ENCODE measurements around the gene TP53TG5.

TP53TG5 gene

DNA sequence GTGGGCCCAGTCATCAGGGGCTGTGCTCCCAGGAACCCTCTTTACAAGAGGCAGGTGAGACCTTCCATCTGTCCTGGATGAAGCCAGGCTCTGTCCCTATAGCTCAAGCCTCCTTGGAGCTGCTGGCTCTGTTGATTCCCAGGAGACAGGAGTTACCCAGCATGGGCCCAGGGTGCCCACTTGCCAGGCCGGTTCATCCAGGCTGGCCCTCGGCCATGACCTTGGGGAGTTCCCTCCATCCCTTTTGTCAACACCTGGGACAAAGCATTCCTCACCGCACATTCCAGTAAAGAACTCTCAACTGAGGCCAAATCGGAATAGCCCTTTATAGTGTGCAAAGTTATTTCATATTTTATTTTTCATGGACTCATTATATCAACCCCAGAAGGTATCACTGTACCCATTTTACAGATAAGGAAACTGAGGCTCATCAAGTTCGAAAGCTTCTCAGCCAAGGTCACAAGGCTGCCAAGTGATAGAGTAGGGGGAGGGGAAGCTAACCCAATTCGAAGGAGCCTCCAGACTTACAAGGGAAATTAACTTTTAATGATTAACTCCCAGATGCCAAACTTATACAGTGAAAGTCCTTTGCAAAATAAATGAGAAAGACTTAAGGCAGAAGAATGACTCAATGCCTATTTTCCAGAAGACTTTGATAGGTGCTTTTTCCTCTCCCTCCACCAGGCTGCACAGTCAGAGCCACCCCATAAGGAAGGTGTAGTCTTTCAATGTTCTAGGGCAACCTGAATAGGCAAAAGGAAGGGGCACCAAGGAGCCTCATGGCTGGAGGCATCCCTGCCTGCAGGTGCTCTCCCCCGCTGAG is 48.4 kb downstream of the TP53TG5 start:
- POLR2A ChIA-PET = no interaction called here
- Histone ChIP-seq H3K27ac (ENCODE audit: extremely low read depth, low read depth, low read length) (no peak overlapping the region), H3K9me3 (ENCODE audit: control insufficient read depth, insufficient read depth, low read depth, low read length) (no peaks in the 10 kb centered on the region), H3K4me1 (ENCODE audit: control insufficient read depth, insufficient read depth, low read length) (no peaks in the 10 kb centered on the region), H3K36me3 (ENCODE audit: control insufficient read depth in 2 of 2, insufficient read depth in 1 of 2, low read length in 2 of 2) (peaks cover 4 to 59% of the 10 kb centered on the region in 2 experiments; a peak in 2 of 3 replicates), H3K4me3 (ENCODE audit: low read depth, low read length) (no peak overlapping the region)
- CTCF ChIA-PET = interaction anchor here (0.5 kb wide), 1 partner anchor 642 kb away, joined by 3 read pairs; the partner anchor contains the start of gene ZNF335
- no peak for TF ChIP-seq ZNF654 (tag by site-specific recombination; IDR thresholded peaks at IDR 0.05; ENCODE audit: low read depth)
- TF ChIP-seq IKZF3 (tag by site-specific recombination; IDR thresholded peaks at IDR 0.05) = no peak
- TF ChIP-seq, protein P1, sequence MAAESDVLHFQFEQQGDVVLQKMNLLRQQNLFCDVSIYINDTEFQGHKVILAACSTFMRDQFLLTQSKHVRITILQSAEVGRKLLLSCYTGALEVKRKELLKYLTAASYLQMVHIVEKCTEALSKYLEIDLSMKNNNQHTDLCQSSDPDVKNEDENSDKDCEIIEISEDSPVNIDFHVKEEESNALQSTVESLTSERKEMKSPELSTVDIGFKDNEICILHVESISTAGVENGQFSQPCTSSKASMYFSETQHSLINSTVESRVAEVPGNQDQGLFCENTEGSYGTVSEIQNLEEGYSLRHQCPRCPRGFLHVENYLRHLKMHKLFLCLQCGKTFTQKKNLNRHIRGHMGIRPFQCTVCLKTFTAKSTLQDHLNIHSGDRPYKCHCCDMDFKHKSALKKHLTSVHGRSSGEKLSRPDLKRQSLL (tag by site-specific recombination; IDR thresholded peaks at IDR 0.05) = no peak
- no peak for TF ChIP-seq GLI2 (tag by site-specific recombination; IDR thresholded peaks at IDR 0.05; ENCODE audit: borderline replicate concordance, low read depth)
- TF ChIP-seq, protein P2, sequence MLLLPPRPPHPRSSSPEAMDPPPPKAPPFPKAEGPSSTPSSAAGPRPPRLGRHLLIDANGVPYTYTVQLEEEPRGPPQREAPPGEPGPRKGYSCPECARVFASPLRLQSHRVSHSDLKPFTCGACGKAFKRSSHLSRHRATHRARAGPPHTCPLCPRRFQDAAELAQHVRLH (tag by site-specific recombination; IDR thresholded peaks at IDR 0.05) = no peak
- TF ChIP-seq, protein P3, sequence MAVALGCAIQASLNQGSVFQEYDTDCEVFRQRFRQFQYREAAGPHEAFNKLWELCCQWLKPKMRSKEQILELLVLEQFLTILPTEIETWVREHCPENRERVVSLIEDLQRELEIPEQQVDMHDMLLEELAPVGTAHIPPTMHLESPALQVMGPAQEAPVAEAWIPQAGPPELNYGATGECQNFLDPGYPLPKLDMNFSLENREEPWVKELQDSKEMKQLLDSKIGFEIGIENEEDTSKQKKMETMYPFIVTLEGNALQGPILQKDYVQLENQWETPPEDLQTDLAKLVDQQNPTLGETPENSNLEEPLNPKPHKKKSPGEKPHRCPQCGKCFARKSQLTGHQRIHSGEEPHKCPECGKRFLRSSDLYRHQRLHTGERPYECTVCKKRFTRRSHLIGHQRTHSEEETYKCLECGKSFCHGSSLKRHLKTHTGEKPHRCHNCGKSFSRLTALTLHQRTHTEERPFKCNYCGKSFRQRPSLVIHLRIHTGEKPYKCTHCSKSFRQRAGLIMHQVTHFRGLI (tag by site-specific recombination; IDR thresholded peaks at IDR 0.05) = no peak
- no peak for TF ChIP-seq KLF10 (tag by site-specific recombination; IDR thresholded peaks at IDR 0.05)
- TF ChIP-seq, protein P4, sequence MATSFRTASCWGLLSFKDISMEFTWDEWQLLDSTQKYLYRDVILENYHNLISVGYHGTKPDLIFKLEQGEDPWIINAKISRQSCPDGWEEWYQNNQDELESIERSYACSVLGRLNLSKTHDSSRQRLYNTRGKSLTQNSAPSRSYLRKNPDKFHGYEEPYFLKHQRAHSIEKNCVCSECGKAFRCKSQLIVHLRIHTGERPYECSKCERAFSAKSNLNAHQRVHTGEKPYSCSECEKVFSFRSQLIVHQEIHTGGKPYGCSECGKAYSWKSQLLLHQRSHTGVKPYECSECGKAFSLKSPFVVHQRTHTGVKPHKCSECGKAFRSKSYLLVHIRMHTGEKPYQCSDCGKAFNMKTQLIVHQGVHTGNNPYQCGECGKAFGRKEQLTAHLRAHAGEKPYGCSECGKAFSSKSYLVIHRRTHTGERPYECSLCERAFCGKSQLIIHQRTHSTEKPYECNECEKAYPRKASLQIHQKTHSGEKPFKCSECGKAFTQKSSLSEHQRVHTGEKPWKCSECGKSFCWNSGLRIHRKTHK (tag by site-specific recombination; IDR thresholded peaks at IDR 0.05) = no peak

DNA sequence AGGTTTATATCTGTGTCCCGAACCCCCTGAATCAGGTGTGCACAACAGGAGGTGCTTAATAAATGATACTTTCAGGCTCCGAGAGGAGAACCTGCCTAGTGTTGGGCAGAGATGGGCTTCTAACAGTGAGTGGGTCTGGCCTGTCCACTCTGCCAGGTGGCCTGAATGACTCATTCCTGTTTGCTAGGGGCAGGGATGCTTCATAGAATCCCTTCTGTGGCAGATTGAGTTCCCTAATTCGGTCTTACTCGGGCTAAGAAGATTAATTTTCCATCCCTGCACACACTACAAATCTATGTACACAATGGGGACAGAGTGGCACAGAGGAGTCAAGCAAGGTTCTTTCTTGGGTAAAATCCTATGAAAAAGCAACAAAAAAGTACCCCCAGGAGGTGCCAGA is 49.7 kb downstream of the TP53TG5 start:
- H3K36me3 ChIP-seq (ENCODE audit: control insufficient read depth in 2 of 2, insufficient read depth in 1 of 2, low read length in 2 of 2) = peaks cover 4 to 63% of the 10 kb centered on the region in 2 experiments; a peak in 2 of 3 replicates
- no peaks in the 10 kb centered on the region for H3K9me3 ChIP-seq (ENCODE audit: control insufficient read depth, insufficient read depth, low read depth, low read length)
- no peak overlapping the region for H3K4me3 ChIP-seq (ENCODE audit: low read depth, low read length)
- POLR2A ChIA-PET = no interaction called here
- H3K4me1 ChIP-seq (ENCODE audit: control insufficient read depth, insufficient read depth, low read length) = no peaks in the 10 kb centered on the region
- TF ChIP-seq GFI1B (tag by site-specific recombination; IDR thresholded peaks at IDR 0.05) (no peak), ZBTB17 (tag by site-specific recombination; IDR thresholded peaks at IDR 0.05) (no peak), GLI4 (tag by site-specific recombination; IDR thresholded peaks at IDR 0.05) (no peak), PRDM1 (tag by site-specific recombination; IDR thresholded peaks at IDR 0.05) (no peak), ZNF174 (tag by site-specific recombination; IDR thresholded peaks at IDR 0.05) (no peak), ZNF292 (tag by site-specific recombination; IDR thresholded peaks at IDR 0.05; ENCODE audit: borderline replicate concordance, low read depth) (no peak)
- no peak overlapping the region for H3K27ac ChIP-seq (ENCODE audit: extremely low read depth, low read depth, low read length)
- CTCF ChIA-PET = no interaction called here

DNA sequence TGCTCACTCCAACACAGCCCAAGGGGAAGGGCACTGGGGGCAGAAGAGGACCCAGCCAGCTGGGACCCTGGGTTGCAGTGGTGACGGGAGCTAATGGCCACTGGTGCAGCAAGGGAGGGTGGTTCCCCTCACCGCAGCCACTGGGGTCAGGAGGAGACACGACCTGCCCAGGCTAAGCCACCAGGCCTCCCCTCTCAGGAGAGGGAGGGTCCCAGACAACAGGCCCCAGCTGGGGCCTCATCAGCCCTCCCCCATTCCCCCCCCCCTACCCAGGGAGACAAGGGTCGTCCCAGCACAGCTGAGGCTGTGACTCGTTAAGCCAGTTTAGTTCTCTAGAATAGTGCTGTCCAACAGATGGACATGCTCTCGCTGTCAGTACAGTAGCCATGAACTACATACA is 52.8 kb downstream of the TP53TG5 start:
- Histone ChIP-seq H3K27ac (ENCODE audit: extremely low read depth, low read depth, low read length) (no peak overlapping the region), H3K9me3 (ENCODE audit: control insufficient read depth, insufficient read depth, low read depth, low read length) (no peaks in the 10 kb centered on the region), H3K4me3 (ENCODE audit: low read depth, low read length) (no peak overlapping the region), H3K36me3 (ENCODE audit: control insufficient read depth in 2 of 2, insufficient read depth in 1 of 2, low read length in 2 of 2) (peaks cover 0 to 39% of the 10 kb centered on the region in 2 experiments; a peak in 1 of 3 replicates), H3K4me1 (ENCODE audit: control insufficient read depth, insufficient read depth, low read length) (no peaks in the 10 kb centered on the region; the same call in 1 of the 2 replicates)
- ChIA-PET POLR2A (no interaction called here), CTCF (interaction anchor here (0.5 to 1.7 kb wide), 6 partner anchors 9 to 445 kb away, joined by 3 to 5 read pairs (median 4); partner anchors contain the start of gene SYS1)
- no peak for TF ChIP-seq ZNF837 (tag by site-specific recombination; IDR thresholded peaks at IDR 0.05)
- no peak for TF ChIP-seq MEIS1 (CRISPR knock-in tag; IDR thresholded peaks at IDR 0.05; ENCODE audit: borderline replicate concordance)
- TF ChIP-seq HOXA7 (CRISPR knock-in tag; IDR thresholded peaks at IDR 0.05; ENCODE audit: borderline replicate concordance) = no peak
- no peak for TF ChIP-seq ZFHX2 (tag by site-specific recombination; conservative IDR thresholded peaks at IDR 0.05)
- TF ChIP-seq ZNF223 (tag by site-specific recombination; IDR thresholded peaks at IDR 0.05) = no peak
- no peak for TF ChIP-seq ZNF114 (tag by site-specific recombination; IDR thresholded peaks at IDR 0.05)
- TF ChIP-seq ZNF544 (tag by site-specific recombination; IDR thresholded peaks at IDR 0.05) = no peak
- no peak for TF ChIP-seq ZBTB1 (tag by site-specific recombination; IDR thresholded peaks at IDR 0.05)
- TF ChIP-seq ZNF426 (tag by site-specific recombination; IDR thresholded peaks at IDR 0.05) = no peak
- TF ChIP-seq ZNF558 (tag by site-specific recombination; IDR thresholded peaks at IDR 0.05) = no peak
- TF ChIP-seq ZNF629 (tag by site-specific recombination; IDR thresholded peaks at IDR 0.05) = no peak
- TF ChIP-seq ZNF248 (tag by site-specific recombination; IDR thresholded peaks at IDR 0.05) = no peak
- no peak for TF ChIP-seq ZBTB17 (tag by site-specific recombination; IDR thresholded peaks at IDR 0.05)

Data from HEK293 (cell line).